Fibroblast of lung (primary cell): ENCODE data around the gene MAML3.

ENCODE experiments used
- EZH2 ChIP-seq: IDR thresholded peaks from 2 replicates; pipeline ENCODE4 v1.5.1; 2012; ENCODE audit warnings: low read length, control low read depth, mild to moderate bottlenecking; ENCODE audit errors: missing control alignments
- TF ChIP-seq, protein P1 (sequence below), 2 donors: IDR thresholded peaks in 1 of 2; conservative IDR thresholded peaks in 1 of 2; 1 replicate in 1 of 2; 2 replicates in 1 of 2; pipeline ENCODE4 v1.5.1; 2011 to 2012; ENCODE audit warnings: low read length in 2 of 2, control low read depth in 1 of 2, inconsistent platforms in 1 of 2, low read depth in 1 of 2, mild to moderate bottlenecking in 1 of 2

DNA sequence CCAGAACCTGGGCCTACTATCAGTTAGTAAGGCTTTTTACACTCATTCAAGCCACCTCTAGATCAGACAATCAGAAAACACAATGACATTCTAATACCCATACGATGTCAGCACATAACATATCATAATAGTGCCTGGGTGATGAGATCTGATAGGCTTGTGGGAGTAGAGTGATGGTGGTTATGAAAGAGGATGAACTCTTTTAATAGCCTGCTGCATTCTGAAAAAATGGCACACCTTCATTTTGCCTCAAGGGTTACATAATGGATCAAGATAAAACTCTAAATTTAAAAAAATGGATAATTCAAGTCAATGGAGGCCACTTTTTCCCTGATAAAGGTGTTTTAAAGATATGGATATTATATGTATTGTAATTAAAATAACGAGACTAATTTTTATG, 215.6 kb downstream of the MAML3 start:
- TF ChIP-seq, protein P1, sequence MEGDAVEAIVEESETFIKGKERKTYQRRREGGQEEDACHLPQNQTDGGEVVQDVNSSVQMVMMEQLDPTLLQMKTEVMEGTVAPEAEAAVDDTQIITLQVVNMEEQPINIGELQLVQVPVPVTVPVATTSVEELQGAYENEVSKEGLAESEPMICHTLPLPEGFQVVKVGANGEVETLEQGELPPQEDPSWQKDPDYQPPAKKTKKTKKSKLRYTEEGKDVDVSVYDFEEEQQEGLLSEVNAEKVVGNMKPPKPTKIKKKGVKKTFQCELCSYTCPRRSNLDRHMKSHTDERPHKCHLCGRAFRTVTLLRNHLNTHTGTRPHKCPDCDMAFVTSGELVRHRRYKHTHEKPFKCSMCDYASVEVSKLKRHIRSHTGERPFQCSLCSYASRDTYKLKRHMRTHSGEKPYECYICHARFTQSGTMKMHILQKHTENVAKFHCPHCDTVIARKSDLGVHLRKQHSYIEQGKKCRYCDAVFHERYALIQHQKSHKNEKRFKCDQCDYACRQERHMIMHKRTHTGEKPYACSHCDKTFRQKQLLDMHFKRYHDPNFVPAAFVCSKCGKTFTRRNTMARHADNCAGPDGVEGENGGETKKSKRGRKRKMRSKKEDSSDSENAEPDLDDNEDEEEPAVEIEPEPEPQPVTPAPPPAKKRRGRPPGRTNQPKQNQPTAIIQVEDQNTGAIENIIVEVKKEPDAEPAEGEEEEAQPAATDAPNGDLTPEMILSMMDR (conservative IDR thresholded peaks at IDR 0.05 in 1 of 2, IDR thresholded peaks at IDR 0.05 in 1 of 2; ENCODE audit: low read depth in 1 of 2, low read length in 2 of 2) = no peak
- no peak for TF ChIP-seq EZH2
